GM23248 (cell line): ENCODE data around the gene SPSB3. TPM values are rescaled to one million over a fixed set of nuclear protein-coding genes. Genes with fewer than 3 reads are reported as not detected.

Experiments
- DNase-seq: peaks from one replicate; pipeline ENCODE4 v3.0.0-alpha.2; 2015
- H2AFZ ChIP-seq: fragments of 200-600 bp; sonication (generic); 2 replicates; pipeline ENCODE4 v1.6.1; 2016; ENCODE audit warnings: antibody characterized with exemption
- H3F3A ChIP-seq: fragments of 200-600 bp; sonication (generic); 2 replicates; pipeline ENCODE4 v1.6.1; 2016; ENCODE audit warnings: mild to moderate bottlenecking, antibody characterized with exemption, mixed run types; ENCODE audit not compliant: insufficient read depth
- H3K27ac ChIP-seq: fragments of 200-600 bp; sonication (generic); 2 replicates; pipeline ENCODE4 v1.5.1; 2016; ENCODE audit warnings: mild to moderate bottlenecking
- H3K27me3 ChIP-seq: fragments of 200-600 bp; sonication (generic); replicated peaks from 2 replicates; pipeline ENCODE4 v1.6.1; 2016; ENCODE audit warnings: mild to moderate bottlenecking; ENCODE audit not compliant: insufficient read depth
- H3K36me3 ChIP-seq: fragments of 200-600 bp; sonication (generic); 2 replicates; pipeline ENCODE4 v1.6.1; 2016; ENCODE audit warnings: low read depth, mild to moderate bottlenecking
- H3K4me1 ChIP-seq: fragments of 200-600 bp; sonication (generic); 2 replicates; pipeline ENCODE4 v1.6.1; 2016; ENCODE audit warnings: mild to moderate bottlenecking; ENCODE audit not compliant: insufficient read depth
- H3K4me2 ChIP-seq: fragments of 200-600 bp; sonication (generic); one replicate; pipeline ENCODE4 v1.6.1; 2016; ENCODE audit warnings: mild to moderate bottlenecking; ENCODE audit not compliant: unreplicated experiment
- H3K4me3 ChIP-seq: fragments of 200-600 bp; sonication (generic); 2 replicates; pipeline ENCODE4 v1.5.1; 2016; ENCODE audit warnings: mild to moderate bottlenecking
- H3K79me2 ChIP-seq: fragments of 200-600 bp; sonication (generic); 2 replicates; pipeline ENCODE4 v1.6.1; 2016; ENCODE audit warnings: mild to moderate bottlenecking; ENCODE audit not compliant: insufficient read depth
- H3K9ac ChIP-seq: fragments of 200-600 bp; sonication (generic); 2 replicates; pipeline ENCODE4 v1.6.1; 2016; ENCODE audit warnings: mild to moderate bottlenecking
- H3K9me2 ChIP-seq: fragments of 200-600 bp; sonication (generic); 2 replicates; pipeline ENCODE4 v1.6.1; 2016; ENCODE audit warnings: mixed run types, mild to moderate bottlenecking, moderate library complexity; ENCODE audit not compliant: insufficient read depth
- H3K9me3 ChIP-seq: fragments of 200-600 bp; sonication (generic); one replicate; pipeline ENCODE4 v1.6.1; 2017; ENCODE audit warnings: low read depth
- H4K20me1 ChIP-seq: fragments of 200-600 bp; sonication (generic); 2 replicates; pipeline ENCODE4 v1.6.0; 2016; ENCODE audit not compliant: insufficient read depth
- EZH2 ChIP-seq: fragments of 200-600 bp; sonication (generic); IDR thresholded peaks from 2 replicates; pipeline ENCODE4 v1.6.1; 2018; ENCODE audit warnings: antibody characterized with exemption, mild to moderate bottlenecking; ENCODE audit not compliant: insufficient read depth, poor library complexity, severe bottlenecking
- EZH2phosphoT487 ChIP-seq: fragments of 200-600 bp; sonication (generic); IDR thresholded peaks from 2 replicates; pipeline ENCODE4 v1.6.1; 2018; ENCODE audit warnings: antibody characterized with exemption, moderate library complexity, mild to moderate bottlenecking, low read depth; ENCODE audit not compliant: insufficient read depth
- WGBS, 2 experiments: methylation state at CpG; one replicate each; pipeline ENCODE4 v1.1.6; 2015 to 2017; ENCODE audit warnings: low lambda C conversion rate in 2 of 2, low coverage in 1 of 2; ENCODE audit errors: missing lambda C conversion rate in 2 of 2; 5-methylcytosine and 5-hydroxymethylcytosine counted together
- in situ Hi-C: fragments of 300-500 bp; cut with MboI; formaldehyde crosslinking; loops from 2 replicates; pipeline ENCODE4 v1.15.0; 2020
- polyA plus RNA-seq: library from polyadenylated mRNA; unstranded; fragments of >200 nt; fragmentation: Nextera tagmentation; extraction: Ambion mirVana; gene quantifications from 2 replicates; pipeline ENCODE4 v1.2.1, GENCODE V29; 2016
- total RNA-seq: library from RNA; depleted of rRNA; stranded (reverse); fragments of >200 nt; shearing (Covaris generic); gene quantifications from 2 replicates; pipeline ENCODE4 v1.2.3, GENCODE V29; 2014

Gene SPSB3
- total and polyA plus RNA-seq, 2 experiments from 2014 or later: 35.3 to 35.6 TPM

DNA sequence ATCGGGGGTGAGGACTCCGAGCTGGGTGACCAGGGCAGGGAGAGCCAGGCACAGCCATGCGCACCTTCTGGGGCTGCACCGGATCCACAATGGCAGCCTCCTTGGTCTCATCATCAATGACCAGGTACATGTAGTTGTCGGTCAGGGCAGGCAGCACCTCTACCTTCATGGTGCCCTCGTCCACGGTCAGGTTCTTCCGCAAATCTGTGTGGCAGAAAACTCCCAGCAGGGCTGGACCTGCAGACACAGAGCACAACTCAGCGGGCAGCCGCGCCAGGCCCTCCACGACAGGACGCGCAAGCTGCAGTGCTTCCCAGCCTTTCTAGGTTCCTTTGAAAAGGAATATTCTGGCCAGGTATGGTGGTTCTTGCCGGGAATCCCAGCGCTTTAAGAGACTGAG, 40.4 kb upstream of the SPSB3 start:
- Histone ChIP-seq H4K20me1 (no peaks in the 10 kb centered on the region), H2AFZ (no peak overlapping the region), H3K4me2 (no peak overlapping the region), H3K9me3 (no peaks in the 10 kb centered on the region), H3F3A (0 out of 2 replicates have a peak, but pooled peaks cover 3% of the 10 kb centered on the region), H3K9ac (no peak overlapping the region), H3K36me3 (no peaks in the 10 kb centered on the region), H3K79me2 (peaks cover 30% of the 10 kb centered on the region), H3K27ac (no peak overlapping the region), H3K4me1 (no peaks in the 10 kb centered on the region), H3K27me3 (no peaks in the 10 kb centered on the region), H3K4me3 (no peak overlapping the region), H3K9me2 (no peaks in the 10 kb centered on the region)
- DNase-seq: no peak
- in situ Hi-C loops: no loop called here
- 92 to 94% methylated on average over 16 of the region's 16 CpGs for WGBS, 2 experiments
- no peak for TF ChIP-seq EZH2

DNA sequence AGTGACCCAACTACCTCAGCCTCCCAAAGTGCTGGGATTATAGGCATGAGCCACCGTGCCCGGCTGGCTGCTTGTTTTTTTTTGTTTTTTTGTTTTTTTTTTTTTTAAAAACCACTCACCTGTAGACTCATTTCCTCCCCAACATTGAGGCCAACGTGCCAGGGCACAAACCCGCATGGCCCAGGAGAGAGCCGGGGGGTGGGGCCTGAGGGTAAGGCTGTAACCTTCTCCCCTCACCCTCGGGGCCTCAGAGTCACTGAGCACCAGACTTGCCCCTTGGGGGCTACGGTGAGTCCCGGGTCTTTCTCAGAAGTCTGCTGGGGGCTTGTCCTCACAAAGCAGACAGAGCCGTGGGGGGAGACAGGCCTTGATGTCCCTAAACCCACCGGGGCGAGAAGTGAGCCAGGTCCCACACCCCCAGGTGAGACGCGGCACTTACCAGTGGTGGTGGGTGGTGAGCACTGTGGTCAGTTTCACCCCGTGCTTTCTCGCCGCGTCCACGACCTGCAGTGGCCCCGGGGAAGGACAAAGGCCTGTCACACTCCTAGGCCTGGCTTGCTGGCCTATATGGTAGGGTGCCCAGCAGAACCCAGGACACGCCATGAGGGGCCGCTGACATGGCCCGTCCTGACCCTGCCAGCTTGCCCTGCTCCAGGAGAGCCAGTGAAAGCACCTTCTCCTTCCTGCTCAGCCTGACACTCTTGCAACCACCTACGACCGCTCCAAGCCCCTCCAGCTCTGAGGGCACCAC, 39.7 kb upstream of the SPSB3 start:
- no peak overlapping the region for H3K4me3 ChIP-seq
- H3K9me2 ChIP-seq: no peaks in the 10 kb centered on the region
- H3K9ac ChIP-seq: no peak overlapping the region
- in situ Hi-C loops: no loop called here
- H3K9me3 ChIP-seq: no peaks in the 10 kb centered on the region
- no peak for DNase-seq
- no peak overlapping the region for H2AFZ ChIP-seq
- no peaks in the 10 kb centered on the region for H3K4me1 ChIP-seq
- no peaks in the 10 kb centered on the region for H4K20me1 ChIP-seq
- no peak overlapping the region for H3K4me2 ChIP-seq
- no peaks in the 10 kb centered on the region for H3K36me3 ChIP-seq
- TF ChIP-seq EZH2phosphoT487 (no peak), EZH2 (no peak)
- no peak overlapping the region for H3K27ac ChIP-seq
- H3K27me3 ChIP-seq: no peaks in the 10 kb centered on the region
- H3F3A ChIP-seq: no peaks in the 10 kb centered on the region
- 93 to 94% methylated on average over 21 to 24 of the region's 24 CpGs for WGBS, 2 experiments
- peaks cover 26% of the 10 kb centered on the region for H3K79me2 ChIP-seq

GRCh38 chr16:1820946-1821290, 38.5 kb upstream of the SPSB3 start:
- Histone ChIP-seq H3K4me2 (no peak overlapping the region), H3F3A (no peaks in the 10 kb centered on the region), H3K27ac (no peak overlapping the region), H2AFZ (no peak overlapping the region), H3K36me3 (no peaks in the 10 kb centered on the region; the same call in 1 of the 2 replicates), H3K9me2 (no peaks in the 10 kb centered on the region), H4K20me1 (no peaks in the 10 kb centered on the region), H3K4me1 (no peaks in the 10 kb centered on the region), H3K9me3 (no peaks in the 10 kb centered on the region), H3K4me3 (no peak overlapping the region), H3K27me3 (no peaks in the 10 kb centered on the region), H3K79me2 (peaks cover 26% of the 10 kb centered on the region), H3K9ac (no peak overlapping the region)
- TF ChIP-seq EZH2 (no peak), EZH2phosphoT487 (no peak)
- WGBS, 2 experiments: 92 to 94% methylated on average over 12 of the region's 12 CpGs
- no peak for DNase-seq
- in situ Hi-C loops: no loop called here

GRCh38 chr16:1820096-1820945, 38.0 kb upstream of the SPSB3 start:
- WGBS, 2 experiments: 85% methylated on average over 24 to 25 of the region's 25 CpGs
- in situ Hi-C loops: no loop called here
- TF ChIP-seq EZH2phosphoT487 (no peak), EZH2 (no peak)
- Histone ChIP-seq H3K9ac (no peak overlapping the region), H4K20me1 (no peaks in the 10 kb centered on the region), H3K36me3 (no peaks in the 10 kb centered on the region; the same call in 1 of the 2 replicates), H3K79me2 (peaks cover 21% of the 10 kb centered on the region), H2AFZ (no peak overlapping the region), H3K9me3 (no peaks in the 10 kb centered on the region), H3K9me2 (no peaks in the 10 kb centered on the region), H3K27ac (no peak overlapping the region), H3F3A (no peaks in the 10 kb centered on the region), H3K4me2 (no peak overlapping the region), H3K4me3 (no peak overlapping the region), H3K4me1 (no peaks in the 10 kb centered on the region), H3K27me3 (no peaks in the 10 kb centered on the region)
- DNase-seq: no peak
